ENCODE results near the gene MAP3K15. TPM values are rescaled to one million over a fixed set of nuclear protein-coding genes. Genes with fewer than 3 reads are reported as not detected.

The MAP3K15 gene
- polyA plus RNA-seq, 3 donors, result not detected

- H3K4me3 Mint-ChIP-seq, result no peak overlapping the region
- peaks cover 0 to 3% (median 1%) of the 10 kb centered on the region in 3 donors for H3K27me3 Mint-ChIP-seq (ENCODE audit: low read depth in 3 of 3)
These were observed 154.4 kb downstream of the MAP3K15 start for GRCh38 chrX:19360903-19361302.

DNA sequence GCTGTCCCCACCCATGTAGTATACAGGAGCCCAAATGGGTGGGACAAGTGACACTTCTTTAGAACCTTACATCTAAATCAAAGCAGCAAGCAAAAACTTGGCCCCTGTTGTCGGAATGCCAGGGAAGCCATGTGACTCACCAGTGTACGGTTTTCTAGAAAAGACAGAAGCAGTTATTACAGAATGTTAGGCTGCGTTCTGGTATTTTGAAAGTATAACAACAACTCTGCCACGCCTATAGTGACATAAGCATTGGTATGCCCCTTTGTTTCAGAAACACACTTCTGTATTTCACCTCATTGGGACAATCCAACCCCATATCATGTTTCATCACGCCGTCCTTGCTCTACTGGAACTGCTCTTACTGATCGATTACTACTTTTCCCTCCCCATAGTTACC is 156.8 kb downstream of the MAP3K15 start:
- intact Hi-C loops (cut with micrococcal nuclease), result no loop called here
- no CpG with 5 or more reads among the region's 7 CpGs for WGBS (ENCODE audit: insufficient coverage)
- TF ChIP-seq, protein P1, sequence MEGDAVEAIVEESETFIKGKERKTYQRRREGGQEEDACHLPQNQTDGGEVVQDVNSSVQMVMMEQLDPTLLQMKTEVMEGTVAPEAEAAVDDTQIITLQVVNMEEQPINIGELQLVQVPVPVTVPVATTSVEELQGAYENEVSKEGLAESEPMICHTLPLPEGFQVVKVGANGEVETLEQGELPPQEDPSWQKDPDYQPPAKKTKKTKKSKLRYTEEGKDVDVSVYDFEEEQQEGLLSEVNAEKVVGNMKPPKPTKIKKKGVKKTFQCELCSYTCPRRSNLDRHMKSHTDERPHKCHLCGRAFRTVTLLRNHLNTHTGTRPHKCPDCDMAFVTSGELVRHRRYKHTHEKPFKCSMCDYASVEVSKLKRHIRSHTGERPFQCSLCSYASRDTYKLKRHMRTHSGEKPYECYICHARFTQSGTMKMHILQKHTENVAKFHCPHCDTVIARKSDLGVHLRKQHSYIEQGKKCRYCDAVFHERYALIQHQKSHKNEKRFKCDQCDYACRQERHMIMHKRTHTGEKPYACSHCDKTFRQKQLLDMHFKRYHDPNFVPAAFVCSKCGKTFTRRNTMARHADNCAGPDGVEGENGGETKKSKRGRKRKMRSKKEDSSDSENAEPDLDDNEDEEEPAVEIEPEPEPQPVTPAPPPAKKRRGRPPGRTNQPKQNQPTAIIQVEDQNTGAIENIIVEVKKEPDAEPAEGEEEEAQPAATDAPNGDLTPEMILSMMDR (IDR thresholded peaks at IDR 0.05), result no peak
- H3K36me3 Mint-ChIP-seq, result peaks cover 79 to 85% of the 10 kb centered on the region in 2 donors
- H3K9me3 Mint-ChIP-seq, result no peaks in the 10 kb centered on the region
- Histone ChIP-seq H4K20me1 (ENCODE audit: insufficient read depth, low read length) (no peaks in the 10 kb centered on the region), H3K9me3 (replicated peaks in 1 of 2; ENCODE audit: control insufficient read depth in 1 of 2, insufficient read depth in 1 of 2, low read length in 2 of 2) (no peaks in the 10 kb centered on the region), H3K79me2 (ENCODE audit: insufficient read depth, low read length) (no peaks in the 10 kb centered on the region), H2AFZ (ENCODE audit: insufficient read depth, low read depth, low read length, poor library complexity, severe bottlenecking) (no peak overlapping the region), H3K27ac (ENCODE audit: low read depth in 1 of 2, low read length in 2 of 2) (peak overlapping the region in 1 of 2 donors; percentile 20), H3K4me2 (replicated peaks; ENCODE audit: extremely low read depth, low read length, poor library complexity, severe bottlenecking) (no peak overlapping the region), H3K4me1 (ENCODE audit: control insufficient read depth in 1 of 2, insufficient read depth in 2 of 2, low read length in 2 of 2) (no peaks in the 10 kb centered on the region), H3K36me3 (replicated peaks in 1 of 2; ENCODE audit: control insufficient read depth in 1 of 2, insufficient read depth in 2 of 2, low read length in 2 of 2) (peaks cover 81 to 99% of the 10 kb centered on the region in 2 donors), H3K9ac (ENCODE audit: insufficient read depth, low read length, poor library complexity, severe bottlenecking) (no peak overlapping the region), H3K4me3 (replicated peaks in 1 of 3; ENCODE audit: low read depth in 2 of 3, low read length in 3 of 3) (no peak overlapping the region), H3K27me3 (ENCODE audit: control insufficient read depth in 2 of 2, insufficient read depth in 2 of 2, low read length in 2 of 2) (no peaks in the 10 kb centered on the region)
- H3K27ac Mint-ChIP-seq, result peak overlapping the region in 5 of 7 donors; percentile 10 to 83 (median 63)
- peak in 1 of 3 donors; percentile 19 for DNase-seq
- H3K4me1 Mint-ChIP-seq, result peaks cover 2% of the 10 kb centered on the region
- no peak overlapping the region for H3K4me3 Mint-ChIP-seq
- H3K27me3 Mint-ChIP-seq (ENCODE audit: low read depth in 3 of 3), result peaks cover 0 to 3% (median 1%) of the 10 kb centered on the region in 3 donors

More at GRCh38 chrX:19360903-19361302, 154.4 kb downstream of the MAP3K15 start:
- DNase-seq, result no peak
- Mint-ChIP-seq H3K4me1 (peaks cover 2% of the 10 kb centered on the region), H3K9me3 (peaks cover 0 to 6% (median 0%) of the 10 kb centered on the region in 7 donors), H3K36me3 (peaks cover 67 to 80% of the 10 kb centered on the region in 2 donors), H3K27ac (no peak overlapping the region)
- no CpG with 5 or more reads among the region's 6 CpGs for WGBS (ENCODE audit: insufficient coverage)
- H3K36me3 ChIP-seq (replicated peaks in 1 of 2; ENCODE audit: control insufficient read depth in 1 of 2, insufficient read depth in 2 of 2, low read length in 2 of 2), result peaks cover 63 to 77% of the 10 kb centered on the region in 2 donors
- no peaks in the 10 kb centered on the region for H3K79me2 ChIP-seq (ENCODE audit: insufficient read depth, low read length)
- no peaks in the 10 kb centered on the region for H3K9me3 ChIP-seq (replicated peaks in 1 of 2; ENCODE audit: control insufficient read depth in 1 of 2, insufficient read depth in 1 of 2, low read length in 2 of 2)
- TF ChIP-seq, protein P1 (IDR thresholded peaks at IDR 0.05), result no peak
- H3K9ac ChIP-seq (ENCODE audit: insufficient read depth, low read length, poor library complexity, severe bottlenecking), result no peak overlapping the region
- no peaks in the 10 kb centered on the region for H4K20me1 ChIP-seq (ENCODE audit: insufficient read depth, low read length)
- H3K4me3 ChIP-seq (replicated peaks in 1 of 3; ENCODE audit: low read depth in 2 of 3, low read length in 3 of 3), result no peak overlapping the region
- H3K27ac ChIP-seq (ENCODE audit: low read depth in 1 of 2, low read length in 2 of 2), result no peak overlapping the region
- no peaks in the 10 kb centered on the region for H3K4me1 ChIP-seq (ENCODE audit: control insufficient read depth in 1 of 2, insufficient read depth in 2 of 2, low read length in 2 of 2)
- no peaks in the 10 kb centered on the region for H3K27me3 ChIP-seq (ENCODE audit: control insufficient read depth in 2 of 2, insufficient read depth in 2 of 2, low read length in 2 of 2)
- no peak overlapping the region for H3K4me2 ChIP-seq (replicated peaks; ENCODE audit: extremely low read depth, low read length, poor library complexity, severe bottlenecking)
- H2AFZ ChIP-seq (ENCODE audit: insufficient read depth, low read depth, low read length, poor library complexity, severe bottlenecking), result no peak overlapping the region
- intact Hi-C loops (cut with micrococcal nuclease), result no loop called here

All from CD14-positive monocyte (primary cell).